Keratinocyte (primary cell): ENCODE measurements around the gene MAN2B1. TPM values are rescaled to one million over a fixed set of nuclear protein-coding genes. Genes with fewer than 3 reads are reported as not detected.

Source experiments
- DNase-seq: peaks from one replicate; pipeline ENCODE4 v3.0.0-alpha.2; 2011; ENCODE audit warnings: low read depth, missing footprints, low spot score
- FAIRE-seq: peaks from 2 replicates; lab custom pipeline; 2011; peaks lifted over from hg19 to GRCh38; lab: Jason Lieb, UNC
- H2AFZ ChIP-seq: 2 replicates; pipeline ENCODE4 v1.6.0; 2012; ENCODE audit warnings: low read length, control low read depth, inconsistent platforms; ENCODE audit not compliant: control insufficient read depth
- H3K27ac ChIP-seq: 2 replicates; pipeline ENCODE4 v1.5.1; 2011; ENCODE audit warnings: low read length; ENCODE audit not compliant: control insufficient read depth, insufficient read depth
- H3K27me3 ChIP-seq: 3 replicates; pipeline ENCODE4 v1.6.0; 2011; ENCODE audit warnings: low read length; ENCODE audit not compliant: control insufficient read depth, insufficient read depth; ENCODE audit errors: extremely low read depth
- H3K36me3 ChIP-seq, 2 experiments: 2 replicates in 1 of 2; 3 replicates in 1 of 2; pipeline ENCODE4 v1.5.1; 2011; ENCODE audit warnings: low read length in 2 of 2, mild to moderate bottlenecking in 1 of 2; ENCODE audit not compliant: control insufficient read depth in 2 of 2, insufficient read depth in 2 of 2; ENCODE audit errors: extremely low read depth in 1 of 2
- H3K4me1 ChIP-seq: 3 replicates; pipeline ENCODE4 v1.5.1; 2011; ENCODE audit warnings: low read length; ENCODE audit not compliant: control insufficient read depth, insufficient read depth; ENCODE audit errors: extremely low read depth
- H3K4me2 ChIP-seq: 3 replicates; pipeline ENCODE4 v1.6.0; 2011; ENCODE audit warnings: low read depth, low read length; ENCODE audit not compliant: control insufficient read depth, insufficient read depth; ENCODE audit errors: extremely low read depth
- H3K4me3 ChIP-seq, 3 experiments: fragments of 200-600 bp in 1 of 3; sonication (generic) in 1 of 3; 2 replicates in 2 of 3; 3 replicates in 1 of 3; pipeline ENCODE4 v1.5.1; 2011 to 2016; ENCODE audit warnings: low read length in 3 of 3, mild to moderate bottlenecking in 3 of 3, control low read depth in 2 of 3, inconsistent platforms in 1 of 3, low read depth in 1 of 3, mixed read lengths in 1 of 3, mixed run types in 1 of 3, moderate library complexity in 1 of 3; ENCODE audit not compliant: control insufficient read depth in 2 of 3, insufficient read depth in 2 of 3; ENCODE audit errors: extremely low read depth in 1 of 3
- H3K79me2 ChIP-seq: 2 replicates; pipeline ENCODE4 v1.6.0; 2012; ENCODE audit warnings: low read length; ENCODE audit not compliant: control insufficient read depth, insufficient read depth
- H3K9ac ChIP-seq: 3 replicates; pipeline ENCODE4 v1.6.0; 2011; ENCODE audit warnings: low read length; ENCODE audit not compliant: control insufficient read depth, insufficient read depth; ENCODE audit errors: extremely low read depth
- H3K9me1 ChIP-seq: 3 replicates; pipeline ENCODE4 v1.6.0; 2011; ENCODE audit warnings: low read length; ENCODE audit not compliant: control insufficient read depth, insufficient read depth; ENCODE audit errors: extremely low read depth
- H3K9me3 ChIP-seq: 2 replicates; pipeline ENCODE4 v1.5.1; 2012; ENCODE audit warnings: low read depth, low read length; ENCODE audit not compliant: control insufficient read depth
- H4K20me1 ChIP-seq: 3 replicates; pipeline ENCODE4 v1.6.0; 2011; ENCODE audit warnings: low read length; ENCODE audit not compliant: control insufficient read depth, insufficient read depth; ENCODE audit errors: extremely low read depth
- CTCF ChIP-seq, 3 experiments: IDR thresholded peaks in 1 of 3; conservative IDR thresholded peaks in 1 of 3; optimal IDR thresholded peaks in 1 of 3; 2 replicates in 2 of 3; 3 replicates in 1 of 3; pipeline versions ENCODE3 to v1.5.1; 2011; ENCODE audit warnings: low read length in 3 of 3, mild to moderate bottlenecking in 3 of 3, moderate library complexity in 2 of 3, control low read depth in 1 of 3, inconsistent platforms in 1 of 3; ENCODE audit not compliant: insufficient read depth in 2 of 3; ENCODE audit errors: extremely low read depth in 1 of 3
- EZH2 ChIP-seq: IDR thresholded peaks from one replicate; pipeline ENCODE4 v1.6.1; 2012; ENCODE audit warnings: inconsistent platforms, mild to moderate bottlenecking, low read length, moderate library complexity
- dilution Hi-C: fragments of 300-500 bp; cut with MboI; formaldehyde crosslinking; loops from one replicate; pipeline ENCODE4 v1.7.0; 2020; ENCODE audit warnings: low sequenced_read_pairs; ENCODE audit not compliant: extremely low pct_ligation_motif_present
- polyA plus RNA-seq, 5 experiments: library from polyadenylated mRNA; depleted of rRNA in 3 of 5; stranded (reverse) in 3 of 5; stranded (forward) in 1 of 5; unstranded in 1 of 5; fragments of >200 nt; gene quantifications; 1 replicate in 1 of 5; 2 replicates in 3 of 5; 3 replicates in 1 of 5; pipeline versions ENCODE4 v1.2.1 to v1.2.3, GENCODE V29; 2011 to 2012; ENCODE audit warnings: missing spikeins in 2 of 5, low read depth in 1 of 5, low replicate concordance in 1 of 5

The MAN2B1 gene
- polyA plus RNA-seq, 1 donor (not counting 4 experiments of a cell fraction or from before 2014, with no cell fraction given), result 17.0 TPM

GRCh38 chr19:12675940-12676339 is 9.4 kb upstream of the MAN2B1 start:
- H3K9me1 ChIP-seq, result no peaks in the 10 kb centered on the region
- H3K9ac ChIP-seq, result no peak overlapping the region
- DNase-seq (no peak), FAIRE-seq (no peak)
- no peak overlapping the region for H3K4me2 ChIP-seq
- peaks cover 4% of the 10 kb centered on the region for H4K20me1 ChIP-seq
- no peak for TF ChIP-seq EZH2
- TF ChIP-seq CTCF (optimal IDR thresholded peaks at IDR 0.05 in 1 of 3, IDR thresholded peaks at IDR 0.05 in 1 of 3, conservative IDR thresholded peaks at IDR 0.05 in 1 of 3; ENCODE audit: extremely low read depth in 1 of 3, insufficient read depth in 2 of 3, low read length in 3 of 3), result no peak
- H3K79me2 ChIP-seq, result peaks cover 12% of the 10 kb centered on the region
- no peak overlapping the region for H2AFZ ChIP-seq
- H3K27me3 ChIP-seq, result no peaks in the 10 kb centered on the region
- H3K27ac ChIP-seq, result no peak overlapping the region
- H3K4me1 ChIP-seq, result no peaks in the 10 kb centered on the region
- dilution Hi-C loops, result no loop called here
- no peaks in the 10 kb centered on the region for H3K9me3 ChIP-seq
- H3K4me3 ChIP-seq, result no peak overlapping the region
- peaks cover 19 to 31% of the 10 kb centered on the region in 2 experiments for H3K36me3 ChIP-seq

GRCh38 chr19:12675399-12675798 is 8.9 kb upstream of the MAN2B1 start:
- Histone ChIP-seq H3K9me1 (no peaks in the 10 kb centered on the region), H3K36me3 (peaks cover 19 to 35% of the 10 kb centered on the region in 2 experiments), H3K9ac (no peak overlapping the region), H4K20me1 (peaks cover 4% of the 10 kb centered on the region), H3K4me3 (no peak overlapping the region), H3K27me3 (no peaks in the 10 kb centered on the region), H3K4me2 (no peak overlapping the region), H3K4me1 (peaks cover 4% of the 10 kb centered on the region), H3K9me3 (no peaks in the 10 kb centered on the region), H3K79me2 (peaks cover 16% of the 10 kb centered on the region), H3K27ac (no peak overlapping the region), H2AFZ (no peak overlapping the region)
- no peak for FAIRE-seq
- dilution Hi-C loops, result no loop called here
- TF ChIP-seq CTCF (optimal IDR thresholded peaks at IDR 0.05 in 1 of 3, IDR thresholded peaks at IDR 0.05 in 1 of 3, conservative IDR thresholded peaks at IDR 0.05 in 1 of 3; ENCODE audit: extremely low read depth in 1 of 3, insufficient read depth in 2 of 3, low read length in 3 of 3) (no peak), EZH2 (no peak)
- DNase-seq, result no peak
